ENCODE measurements around the gene BLTP3A.
A peak's percentile ranks its signal among the peaks of the same experiment; 100 is the strongest.
"Not testable (repeated sequence)": the region's sequence is repeated elsewhere in the genome, so short reads cannot be mapped to it uniquely, and the experiment has no call there.

Gene BLTP3A, protein sequence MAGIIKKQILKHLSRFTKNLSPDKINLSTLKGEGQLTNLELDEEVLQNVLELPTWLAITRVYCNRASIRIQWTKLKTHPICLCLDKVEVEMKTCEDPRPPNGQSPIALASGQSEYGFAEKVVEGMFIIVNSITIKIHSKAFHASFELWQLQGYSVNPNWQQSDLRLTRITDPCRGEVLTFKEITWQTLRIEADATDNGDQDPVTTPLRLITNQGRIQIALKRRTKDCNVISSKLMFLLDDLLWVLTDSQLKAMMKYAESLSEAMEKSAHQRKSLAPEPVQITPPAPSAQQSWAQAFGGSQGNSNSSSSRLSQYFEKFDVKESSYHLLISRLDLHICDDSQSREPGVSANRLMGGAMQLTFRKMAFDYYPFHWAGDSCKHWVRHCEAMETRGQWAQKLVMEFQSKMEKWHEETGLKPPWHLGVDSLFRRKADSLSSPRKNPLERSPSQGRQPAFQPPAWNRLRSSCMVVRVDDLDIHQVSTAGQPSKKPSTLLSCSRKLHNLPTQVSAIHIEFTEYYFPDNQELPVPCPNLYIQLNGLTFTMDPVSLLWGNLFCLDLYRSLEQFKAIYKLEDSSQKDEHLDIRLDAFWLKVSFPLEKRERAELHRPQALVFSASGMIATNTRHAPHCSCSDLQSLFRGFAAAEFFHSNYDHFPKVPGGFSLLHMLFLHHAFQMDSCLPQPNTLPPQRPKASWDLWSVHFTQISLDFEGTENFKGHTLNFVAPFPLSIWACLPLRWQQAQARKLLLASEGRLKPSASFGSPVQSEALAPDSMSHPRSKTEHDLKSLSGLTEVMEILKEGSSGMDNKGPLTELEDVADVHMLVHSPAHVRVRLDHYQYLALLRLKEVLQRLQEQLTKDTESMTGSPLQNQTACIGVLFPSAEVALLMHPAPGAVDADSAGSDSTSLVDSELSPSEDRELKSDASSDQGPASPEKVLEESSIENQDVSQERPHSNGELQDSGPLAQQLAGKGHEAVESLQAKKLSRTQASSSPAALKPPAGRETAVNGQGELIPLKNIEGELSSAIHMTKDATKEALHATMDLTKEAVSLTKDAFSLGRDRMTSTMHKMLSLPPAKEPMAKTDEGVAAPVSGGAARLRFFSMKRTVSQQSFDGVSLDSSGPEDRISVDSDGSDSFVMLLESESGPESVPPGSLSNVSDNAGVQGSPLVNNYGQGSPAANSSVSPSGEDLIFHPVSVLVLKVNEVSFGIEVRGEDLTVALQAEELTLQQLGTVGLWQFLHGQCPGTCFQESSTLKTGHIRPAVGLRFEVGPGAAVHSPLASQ (N-terminal part only)

DNA sequence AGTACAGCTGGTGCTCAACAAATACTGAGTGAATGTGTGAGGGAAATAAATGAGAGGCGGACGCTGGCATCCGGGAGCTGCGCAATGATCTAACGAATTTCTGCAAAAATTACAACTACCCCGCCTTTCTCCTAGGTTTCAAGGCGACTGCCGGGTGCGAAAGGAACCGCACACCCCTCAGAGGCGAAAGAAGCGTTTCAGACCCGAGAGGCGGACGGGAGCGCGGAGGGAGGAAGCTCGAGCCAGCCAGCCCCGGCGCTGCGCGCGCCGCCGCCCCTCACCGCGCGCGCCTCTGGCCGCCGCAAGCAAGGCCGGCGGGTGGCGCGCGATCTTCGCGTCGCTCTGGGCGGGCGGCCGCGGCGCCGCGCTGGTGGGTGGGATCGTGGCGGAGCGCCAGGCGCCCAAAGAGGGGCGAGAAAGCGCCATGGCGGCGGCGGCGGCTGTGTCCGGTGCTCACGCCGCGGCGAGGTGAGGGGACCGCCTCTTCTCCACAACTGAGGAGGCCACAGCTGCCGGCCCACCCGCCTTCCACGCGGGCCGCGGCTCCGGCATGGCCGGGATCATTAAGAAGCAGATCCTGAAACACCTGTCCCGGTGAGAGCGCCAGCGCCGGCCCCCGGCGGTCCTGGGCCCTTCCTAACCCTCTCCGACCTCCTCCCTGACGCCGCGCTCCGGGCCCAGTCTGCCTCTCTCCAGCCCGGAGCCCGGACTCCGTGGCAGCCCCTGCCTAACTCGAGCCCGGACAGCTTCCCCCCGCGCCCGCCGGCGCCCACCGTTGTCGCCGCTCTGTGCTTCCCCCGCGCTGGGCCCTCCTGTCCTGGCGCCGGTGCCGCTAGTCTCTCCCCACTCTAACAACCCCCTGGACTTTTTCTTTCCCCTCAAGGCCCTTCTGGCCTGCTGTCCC lies at the start of gene BLTP3A:
BLTP3A (plus strand) TSS at position 383 of the 904 bp plus-strand sequence; CDS start at position 551, 168 bp downstream.
- Histone ChIP-seq H3K9me3 (ENCODE audit: control insufficient read depth, low read length) (no peaks in the 10 kb centered on the region), H3K27me3 (replicated peaks; ENCODE audit: control insufficient read depth, insufficient read depth, low read length) (no peaks in the 10 kb centered on the region), H3K9ac (ENCODE audit: low read length) (peak within 1 kb of the TSS; percentile 98), H3K36me3 (ENCODE audit: control insufficient read depth, insufficient read depth, low read length, severe bottlenecking) (no peaks in the 10 kb centered on the region), H3K4me3 (ENCODE audit: low read length) (peak within 1 kb of the TSS; percentile 92), H3K4me1 (ENCODE audit: control insufficient read depth, insufficient read depth, low read length) (peaks cover 32% of the 10 kb centered on the region)
- DNase-seq (ENCODE audit: low read depth), result peak; percentile 90

DNA sequence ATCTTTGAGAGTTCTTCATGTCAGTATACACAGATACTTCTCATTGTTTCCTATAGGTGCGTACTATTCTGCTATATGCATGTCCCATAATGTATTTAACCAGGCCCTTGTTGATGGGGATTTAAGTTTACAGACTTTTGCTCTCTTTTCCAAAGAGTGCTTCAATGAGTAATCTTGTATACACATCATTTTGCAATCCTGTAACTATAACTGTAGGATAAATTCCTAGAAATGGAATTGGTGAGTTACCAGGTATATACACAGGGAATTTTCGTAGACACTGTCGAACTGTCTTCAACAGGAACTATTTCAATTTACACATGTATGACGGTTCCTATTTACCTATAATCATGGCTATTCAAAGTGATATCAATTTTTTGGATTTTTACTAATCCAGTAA lies 49.8 kb upstream of the BLTP3A start:
- Histone ChIP-seq H3K4me1 (ENCODE audit: control insufficient read depth, insufficient read depth, low read length) (no peaks in the 10 kb centered on the region), H3K36me3 (ENCODE audit: control insufficient read depth, insufficient read depth, low read length, severe bottlenecking) (no peaks in the 10 kb centered on the region), H3K4me3 (ENCODE audit: low read length) (no peak overlapping the region), H3K9ac (ENCODE audit: low read length) (no peak overlapping the region), H3K9me3 (ENCODE audit: control insufficient read depth, low read length) (no peaks in the 10 kb centered on the region), H3K27me3 (replicated peaks; ENCODE audit: control insufficient read depth, insufficient read depth, low read length) (no peaks in the 10 kb centered on the region)
- no peak for DNase-seq (ENCODE audit: low read depth)

DNA sequence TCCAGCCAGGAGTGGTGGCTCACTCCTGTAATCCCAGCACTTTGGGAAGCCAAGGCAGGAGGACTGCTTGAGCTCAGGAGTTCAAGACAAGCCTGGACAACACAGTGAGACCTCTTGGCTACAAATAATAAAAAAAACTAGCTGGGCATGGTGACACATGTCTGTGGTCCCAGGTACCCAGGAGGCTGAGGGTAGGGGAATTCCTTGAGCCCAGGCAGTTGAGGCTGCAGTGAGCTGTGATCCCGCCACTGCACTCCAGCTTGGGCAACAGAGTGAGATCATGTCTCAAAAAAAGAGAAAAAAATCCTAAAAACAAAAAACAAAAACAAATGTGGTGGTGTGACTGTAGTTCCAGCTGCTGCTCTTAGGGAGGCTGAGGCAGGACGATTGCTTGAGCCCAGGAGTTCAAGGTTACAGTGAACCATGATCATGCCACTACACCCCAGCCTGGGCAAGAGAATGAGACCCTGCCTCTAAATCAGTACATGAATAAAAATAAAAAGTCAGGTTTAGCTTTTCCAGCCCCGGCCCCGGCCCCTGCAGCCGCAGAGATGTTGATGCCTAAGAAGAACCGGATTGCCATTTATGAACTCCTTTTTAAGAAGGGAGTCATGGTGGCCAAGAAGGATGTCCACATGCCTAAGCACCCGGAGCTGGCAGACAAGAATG lies 48.1 kb upstream of the BLTP3A start:
- H3K27me3 ChIP-seq (replicated peaks; ENCODE audit: control insufficient read depth, insufficient read depth, low read length), result no peaks in the 10 kb centered on the region
- no peak overlapping the region for H3K9ac ChIP-seq (ENCODE audit: low read length)

DNA sequence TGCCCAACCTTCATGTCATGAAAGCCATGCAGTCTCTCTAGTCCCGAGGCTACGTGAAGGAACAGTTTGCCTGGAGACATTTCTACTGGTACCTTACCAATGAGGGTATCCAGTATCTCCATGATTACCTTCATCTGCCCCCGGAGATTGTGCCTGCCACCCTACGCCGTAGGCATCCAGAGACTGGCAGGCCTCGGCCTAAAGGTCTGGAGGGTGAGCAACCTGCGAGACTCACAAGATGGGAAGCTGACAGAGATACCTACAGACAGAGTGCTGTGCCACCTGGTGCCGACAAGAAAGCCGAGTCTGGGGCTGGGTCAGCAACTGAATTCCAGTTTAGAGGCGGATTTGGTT lies 47.6 kb upstream of the BLTP3A start:
- not testable (repeated sequence) for H3K9ac ChIP-seq (ENCODE audit: low read length); H3K9me3 ChIP-seq (ENCODE audit: control insufficient read depth, low read length); H3K4me1 ChIP-seq (ENCODE audit: control insufficient read depth, insufficient read depth, low read length); H3K4me3 ChIP-seq (ENCODE audit: low read length); H3K36me3 ChIP-seq (ENCODE audit: control insufficient read depth, insufficient read depth, low read length, severe bottlenecking); H3K27me3 ChIP-seq (replicated peaks; ENCODE audit: control insufficient read depth, insufficient read depth, low read length); DNase-seq (ENCODE audit: low read depth)

More for the DNA sequence above, 48.1 kb upstream of the BLTP3A start:
- Histone ChIP-seq H3K36me3 (ENCODE audit: control insufficient read depth, insufficient read depth, low read length, severe bottlenecking) (no peaks in the 10 kb centered on the region), H3K4me3 (ENCODE audit: low read length) (no peak overlapping the region), H3K9me3 (ENCODE audit: control insufficient read depth, low read length) (no peaks in the 10 kb centered on the region), H3K4me1 (ENCODE audit: control insufficient read depth, insufficient read depth, low read length) (no peaks in the 10 kb centered on the region)
- no peak for DNase-seq (ENCODE audit: low read depth)

DNA sequence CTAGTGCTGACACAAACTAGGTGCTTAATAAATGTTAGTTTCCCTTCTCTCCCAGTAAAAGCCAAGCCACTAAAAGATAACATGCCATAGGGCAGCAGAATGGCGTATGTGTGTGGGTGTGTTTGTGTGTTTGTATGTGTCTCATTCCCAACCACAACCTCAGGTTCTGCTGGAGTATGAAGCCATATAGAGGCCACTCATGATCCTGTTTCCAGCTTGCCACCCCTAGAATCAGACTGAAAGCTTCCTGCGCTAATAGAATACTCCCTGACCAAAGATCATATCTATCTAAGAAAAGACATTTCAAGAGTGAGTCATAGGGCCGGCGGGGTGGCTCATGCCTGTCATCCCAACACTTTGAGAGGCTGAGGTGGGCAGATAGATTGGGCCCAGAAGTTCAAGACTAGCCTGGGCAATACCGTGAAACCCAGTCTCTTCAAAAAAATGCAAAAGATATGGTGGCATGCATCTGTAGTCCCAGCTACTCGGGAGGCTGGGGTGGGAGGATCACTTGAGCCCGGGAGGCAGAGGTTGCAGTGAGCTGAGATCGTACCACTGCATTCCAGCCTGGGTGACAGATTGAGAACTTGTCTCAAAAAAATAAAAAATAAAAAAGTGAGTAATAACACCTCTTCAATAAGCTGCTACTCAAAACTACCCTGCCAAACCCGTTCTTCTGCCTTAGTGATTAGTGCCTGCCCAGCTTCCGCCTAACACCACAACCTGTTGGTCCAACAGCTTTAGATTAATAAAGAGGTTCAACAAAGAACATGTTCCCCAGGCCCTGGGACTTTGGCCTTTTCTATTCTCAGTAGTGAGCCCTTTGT lies 46.4 kb upstream of the BLTP3A start:
- no peaks in the 10 kb centered on the region for H3K27me3 ChIP-seq (replicated peaks; ENCODE audit: control insufficient read depth, insufficient read depth, low read length)
- no peaks in the 10 kb centered on the region for H3K9me3 ChIP-seq (ENCODE audit: control insufficient read depth, low read length)
- DNase-seq (ENCODE audit: low read depth), result peak; percentile 23
- H3K36me3 ChIP-seq (ENCODE audit: control insufficient read depth, insufficient read depth, low read length, severe bottlenecking), result no peaks in the 10 kb centered on the region
- H3K9ac ChIP-seq (ENCODE audit: low read length), result no peak overlapping the region
- H3K4me1 ChIP-seq (ENCODE audit: control insufficient read depth, insufficient read depth, low read length), result no peaks in the 10 kb centered on the region
- no peak overlapping the region for H3K4me3 ChIP-seq (ENCODE audit: low read length)

DNA sequence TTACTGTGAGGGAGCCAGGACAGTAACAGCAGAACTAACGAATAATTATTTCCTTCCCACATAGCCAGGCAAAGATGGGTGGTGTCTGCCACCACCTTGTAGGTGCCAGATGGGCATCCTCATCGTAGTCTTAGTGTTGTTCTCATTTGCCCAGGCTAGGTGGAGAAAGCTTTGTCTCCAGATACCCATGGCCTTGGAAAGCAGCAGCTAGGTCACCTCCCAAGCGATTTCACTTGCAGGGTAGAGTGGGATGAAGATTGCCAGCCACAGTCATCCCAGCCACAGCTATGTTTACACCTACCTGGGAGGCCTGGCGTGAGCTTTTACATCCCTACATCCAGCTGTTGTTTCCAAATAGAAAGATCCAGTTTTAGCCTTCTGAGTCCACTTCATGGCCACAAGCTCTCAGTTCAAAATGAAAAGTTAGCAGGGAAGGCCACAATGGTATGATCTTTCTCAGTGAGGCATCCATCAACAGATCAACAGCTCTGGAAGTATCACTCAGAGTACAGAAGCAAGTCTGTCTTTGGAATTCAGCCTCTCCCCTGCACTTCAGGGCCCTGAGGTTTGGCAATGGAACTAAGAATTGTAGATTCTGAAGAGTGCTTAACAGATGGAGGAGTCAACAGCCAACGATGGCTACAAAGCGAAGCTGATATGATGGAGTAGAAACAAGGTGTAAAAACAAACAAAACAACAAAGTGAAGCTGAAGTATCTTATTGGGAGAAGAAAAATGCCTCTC lies 45.6 kb upstream of the BLTP3A start:
- Histone ChIP-seq H3K27me3 (replicated peaks; ENCODE audit: control insufficient read depth, insufficient read depth, low read length) (no peaks in the 10 kb centered on the region), H3K9me3 (ENCODE audit: control insufficient read depth, low read length) (no peaks in the 10 kb centered on the region), H3K9ac (ENCODE audit: low read length) (no peak overlapping the region), H3K4me1 (ENCODE audit: control insufficient read depth, insufficient read depth, low read length) (no peaks in the 10 kb centered on the region), H3K4me3 (ENCODE audit: low read length) (no peak overlapping the region), H3K36me3 (ENCODE audit: control insufficient read depth, insufficient read depth, low read length, severe bottlenecking) (no peaks in the 10 kb centered on the region)
- DNase-seq (ENCODE audit: low read depth), result no peak

DNA sequence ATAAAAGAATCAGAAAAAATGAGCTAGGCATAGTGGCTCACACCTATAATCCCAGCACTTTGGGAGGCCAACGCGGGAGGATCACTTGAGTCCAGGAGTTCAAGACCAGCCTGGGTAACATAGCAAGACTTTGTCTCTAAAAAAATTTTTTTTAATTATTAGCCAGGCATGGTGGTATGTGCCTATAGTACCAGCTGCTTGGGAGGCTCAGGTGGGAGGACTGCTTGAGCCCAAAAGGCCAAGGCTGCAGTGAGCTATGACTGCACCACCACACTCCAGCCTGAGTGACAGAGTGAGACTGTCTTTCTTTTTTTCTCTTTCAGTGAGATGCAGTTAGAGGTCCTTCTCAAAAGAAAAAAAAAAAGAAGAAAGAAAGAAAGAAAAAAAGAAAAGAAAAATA lies 43.1 kb upstream of the BLTP3A start:
- Histone ChIP-seq H3K4me3 (ENCODE audit: low read length) (no peak overlapping the region), H3K9ac (ENCODE audit: low read length) (no peak overlapping the region), H3K9me3 (ENCODE audit: control insufficient read depth, low read length) (no peaks in the 10 kb centered on the region), H3K36me3 (ENCODE audit: control insufficient read depth, insufficient read depth, low read length, severe bottlenecking) (no peaks in the 10 kb centered on the region), H3K4me1 (ENCODE audit: control insufficient read depth, insufficient read depth, low read length) (no peaks in the 10 kb centered on the region), H3K27me3 (replicated peaks; ENCODE audit: control insufficient read depth, insufficient read depth, low read length) (no peaks in the 10 kb centered on the region)
- DNase-seq (ENCODE audit: low read depth), result no peak

DNA sequence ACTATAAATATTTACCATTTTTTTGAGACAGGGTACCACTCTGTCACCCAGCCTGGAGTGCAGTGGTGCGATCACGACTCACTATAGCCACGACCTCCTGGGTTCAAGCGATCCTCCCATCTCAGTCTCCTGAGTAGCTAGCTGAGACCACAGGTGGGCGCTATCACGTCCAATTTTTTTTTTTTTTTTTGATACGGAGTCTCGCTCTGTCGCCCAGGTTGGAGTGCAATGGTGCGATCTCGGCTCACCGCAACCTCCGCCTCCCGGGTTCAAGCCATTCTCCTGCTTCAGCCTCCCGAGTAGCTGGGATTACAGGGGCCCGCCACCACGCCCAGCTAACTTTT lies 35.4 kb upstream of the BLTP3A start:
- peak overlapping the region; percentile 100 for H3K4me3 ChIP-seq (ENCODE audit: low read length)

DNA sequence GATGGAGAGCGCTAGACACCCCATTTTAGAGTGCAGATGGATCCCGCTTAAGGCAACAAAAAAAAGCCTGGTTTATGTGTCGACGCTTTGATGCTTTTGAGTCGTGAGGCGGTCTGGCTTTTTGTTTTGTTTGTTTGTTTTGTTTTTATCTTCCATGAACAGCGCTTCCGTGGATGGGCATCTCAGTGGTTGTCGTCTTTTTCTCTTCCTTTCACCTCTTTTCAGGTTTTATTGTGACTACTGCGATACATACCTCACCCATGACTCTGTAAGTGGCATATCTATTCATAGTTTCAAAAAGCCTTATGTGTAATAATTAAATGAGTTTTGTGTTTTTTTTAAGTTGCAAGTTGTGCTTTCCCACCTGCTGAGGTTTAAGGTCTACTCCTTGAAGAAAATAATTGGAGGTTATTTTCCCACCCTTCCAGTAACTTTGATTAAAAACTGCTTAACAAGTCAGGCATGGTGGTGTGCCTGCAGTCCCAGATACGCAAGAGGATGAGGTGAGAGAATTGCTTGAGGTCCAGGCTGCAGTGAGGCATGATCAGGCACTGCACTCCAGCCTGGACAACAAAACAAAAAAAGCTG lies 34.1 kb upstream of the BLTP3A start:
- peaks cover 14% of the 10 kb centered on the region for H3K36me3 ChIP-seq (ENCODE audit: control insufficient read depth, insufficient read depth, low read length, severe bottlenecking)
- peak overlapping the region; percentile 100 for H3K4me3 ChIP-seq (ENCODE audit: low read length)
- no peak for DNase-seq (ENCODE audit: low read depth)
- peaks cover 9% of the 10 kb centered on the region for H3K4me1 ChIP-seq (ENCODE audit: control insufficient read depth, insufficient read depth, low read length)
- H3K9me3 ChIP-seq (ENCODE audit: control insufficient read depth, low read length), result no peaks in the 10 kb centered on the region
- H3K27me3 ChIP-seq (replicated peaks; ENCODE audit: control insufficient read depth, insufficient read depth, low read length), result no peaks in the 10 kb centered on the region
- H3K9ac ChIP-seq (ENCODE audit: low read length), result peak overlapping the region; percentile 100

More for the DNA sequence above, 35.4 kb upstream of the BLTP3A start:
- not testable (repeated sequence) for H3K36me3 ChIP-seq (ENCODE audit: control insufficient read depth, insufficient read depth, low read length, severe bottlenecking); H3K9me3 ChIP-seq (ENCODE audit: control insufficient read depth, low read length); H3K4me1 ChIP-seq (ENCODE audit: control insufficient read depth, insufficient read depth, low read length); H3K27me3 ChIP-seq (replicated peaks; ENCODE audit: control insufficient read depth, insufficient read depth, low read length)
- peak overlapping the region; percentile 100 for H3K9ac ChIP-seq (ENCODE audit: low read length)
- DNase-seq (ENCODE audit: low read depth), result peak; percentile 20

All from adipocyte (in vitro differentiated cells).